Activated CD8-positive, alpha-beta T cell treated with anti-CD3 and anti-CD28 coated beads for 36 hours (primary cell): ENCODE data around the gene MEMO1. TPM values are rescaled to one million over a fixed set of nuclear protein-coding genes. Genes with fewer than 3 reads are reported as not detected.

ENCODE experiments used
- ATAC-seq: fragments of 200-7000 bp; cut with Tn5 transposase; one replicate; pipeline ENCODE4 v1.10.0; 2021; ENCODE audit warnings: mild to moderate bottlenecking, moderate library complexity
- CTCF ChIA-PET: fragments of 350-600 bp; sonication (Branson Sonifier 250); formaldehyde crosslinking; loops from one replicate; lab custom pipeline; 2021; ENCODE audit warnings: antibody characterized with exemption; lab: Charles Lee
- POLR2A ChIA-PET: fragments of 350-600 bp; sonication (Branson Sonifier 250); formaldehyde crosslinking; loops from one replicate; lab custom pipeline; 2021; ENCODE audit warnings: antibody characterized with exemption; lab: Charles Lee
- DNase-seq: peaks from one replicate; pipeline ENCODE4 v3.0.0-alpha.2; 2020
- H3K27ac Mint-ChIP-seq: one replicate; pipeline ENCODE4 v1.8.0; 2021; ENCODE audit warnings: mild to moderate bottlenecking, mixed read lengths
- H3K27me3 Mint-ChIP-seq: one replicate; pipeline ENCODE4 v1.8.0; 2021; ENCODE audit warnings: mixed read lengths
- H3K36me3 Mint-ChIP-seq: one replicate; pipeline ENCODE4 v1.8.0; 2021; ENCODE audit warnings: low read depth, mixed read lengths
- H3K4me1 Mint-ChIP-seq: one replicate; pipeline ENCODE4 v1.8.0; 2021; ENCODE audit warnings: low read depth, mixed read lengths
- H3K4me3 Mint-ChIP-seq: one replicate; pipeline ENCODE4 v1.8.0; 2021; ENCODE audit warnings: mild to moderate bottlenecking, moderate library complexity, mixed read lengths
- H3K9me3 Mint-ChIP-seq: one replicate; pipeline ENCODE4 v1.8.0; 2021; ENCODE audit warnings: mixed read lengths
- intact Hi-C: fragments of 100-400 bp; cut with micrococcal nuclease; formaldehyde crosslinking; loops from one replicate; pipeline ENCODE4 v1.10.0; 2022
- total RNA-seq, 2 experiments: library from RNA; stranded (reverse); gene quantifications; one replicate each; pipeline ENCODE4 v1.2.3, GENCODE V29; 2021
- TF ChIP-seq, protein P1 (sequence below): fragments of 200-600 bp; IDR thresholded peaks from one replicate; pipeline ENCODE4 v1.8.0; 2022; ENCODE audit warnings: antibody characterized with exemption, mild to moderate bottlenecking

Gene MEMO1
- total RNA-seq, 2 experiments from 2014 or later, result 46.5 to 46.9 TPM

DNA sequence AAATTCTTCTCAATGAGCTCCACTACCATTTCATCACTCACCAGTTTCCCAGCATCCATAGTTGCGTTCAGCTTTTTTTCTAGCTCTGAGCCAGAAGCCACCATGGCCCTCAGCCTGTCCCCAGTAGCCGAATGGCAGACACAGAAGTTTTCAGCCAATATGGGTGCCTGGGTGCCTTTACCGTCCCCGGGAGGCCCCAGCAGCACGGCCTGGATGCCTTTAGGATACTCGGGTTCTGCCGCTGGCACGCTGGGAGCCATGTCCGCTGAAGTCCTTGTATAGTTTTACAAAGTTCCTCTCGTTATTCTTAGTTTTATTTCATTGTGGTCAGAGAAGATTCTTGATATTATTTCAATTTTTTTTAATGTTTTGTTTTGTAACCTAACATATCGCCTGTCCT is 187.2 kb downstream of the MEMO1 start:
- H3K27me3 Mint-ChIP-seq, result peaks cover 6% of the 10 kb centered on the region
- ChIA-PET CTCF (no interaction called here), POLR2A (no interaction called here)
- ATAC-seq, result no peak
- intact Hi-C loops, result no loop called here
- DNase-seq, result no peak
- no peak overlapping the region for H3K27ac Mint-ChIP-seq
- peaks cover 19% of the 10 kb centered on the region for H3K9me3 Mint-ChIP-seq
- no peaks in the 10 kb centered on the region for H3K4me1 Mint-ChIP-seq
- H3K4me3 Mint-ChIP-seq, result no peak overlapping the region
- H3K36me3 Mint-ChIP-seq, result peaks cover 2% of the 10 kb centered on the region
- TF ChIP-seq, protein P1, sequence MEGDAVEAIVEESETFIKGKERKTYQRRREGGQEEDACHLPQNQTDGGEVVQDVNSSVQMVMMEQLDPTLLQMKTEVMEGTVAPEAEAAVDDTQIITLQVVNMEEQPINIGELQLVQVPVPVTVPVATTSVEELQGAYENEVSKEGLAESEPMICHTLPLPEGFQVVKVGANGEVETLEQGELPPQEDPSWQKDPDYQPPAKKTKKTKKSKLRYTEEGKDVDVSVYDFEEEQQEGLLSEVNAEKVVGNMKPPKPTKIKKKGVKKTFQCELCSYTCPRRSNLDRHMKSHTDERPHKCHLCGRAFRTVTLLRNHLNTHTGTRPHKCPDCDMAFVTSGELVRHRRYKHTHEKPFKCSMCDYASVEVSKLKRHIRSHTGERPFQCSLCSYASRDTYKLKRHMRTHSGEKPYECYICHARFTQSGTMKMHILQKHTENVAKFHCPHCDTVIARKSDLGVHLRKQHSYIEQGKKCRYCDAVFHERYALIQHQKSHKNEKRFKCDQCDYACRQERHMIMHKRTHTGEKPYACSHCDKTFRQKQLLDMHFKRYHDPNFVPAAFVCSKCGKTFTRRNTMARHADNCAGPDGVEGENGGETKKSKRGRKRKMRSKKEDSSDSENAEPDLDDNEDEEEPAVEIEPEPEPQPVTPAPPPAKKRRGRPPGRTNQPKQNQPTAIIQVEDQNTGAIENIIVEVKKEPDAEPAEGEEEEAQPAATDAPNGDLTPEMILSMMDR, result no peak

DNA sequence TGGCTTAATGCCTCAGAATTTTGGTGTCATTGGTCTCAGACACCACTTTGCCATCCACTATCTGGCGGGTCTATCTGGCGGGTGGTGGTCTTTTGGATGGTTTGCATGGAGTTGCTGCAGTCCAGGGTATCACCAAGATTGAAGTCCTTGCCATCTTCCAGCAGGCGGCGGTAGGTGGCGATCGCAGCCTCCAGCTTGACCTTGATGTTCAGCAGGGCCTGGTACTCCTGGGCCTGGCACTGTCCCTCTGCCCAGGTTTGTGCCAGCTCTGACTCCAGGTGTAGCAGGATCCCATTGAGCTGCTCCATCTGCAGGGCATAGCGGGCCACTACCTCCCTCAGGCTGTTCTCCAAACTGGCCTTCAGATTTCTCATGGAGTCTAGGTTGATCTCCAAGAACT is 188.2 kb downstream of the MEMO1 start:
- ChIA-PET CTCF (no interaction called here), POLR2A (no interaction called here)
- intact Hi-C loops, result no loop called here
- no peak overlapping the region for H3K4me3 Mint-ChIP-seq
- H3K9me3 Mint-ChIP-seq, result peaks cover 22% of the 10 kb centered on the region
- peaks cover 3% of the 10 kb centered on the region for H3K27me3 Mint-ChIP-seq
- ATAC-seq (no peak), DNase-seq (no peak)
- TF ChIP-seq, protein P1, result no peak
- H3K27ac Mint-ChIP-seq, result no peak overlapping the region
- peaks cover 2% of the 10 kb centered on the region for H3K36me3 Mint-ChIP-seq
- no peaks in the 10 kb centered on the region for H3K4me1 Mint-ChIP-seq

Other genes starting within 250 kb of the MEMO1 start
- 10 to 100 TPM; 68.5 to 68.8 TPM for gene DPY30, start 28.8 kb upstream of the MEMO1 start, total RNA-seq
- 10 to 100 TPM; 13.5 to 14.1 TPM for gene SPAST, start 52.5 kb upstream of the MEMO1 start, total RNA-seq
- gene SLC30A6, start 154.9 kb upstream of the MEMO1 start, total RNA-seq, result 10 to 100 TPM; 18.5 to 19.7 TPM